ENCODE data around the gene POU3F2. TPM values are rescaled to one million over a fixed set of nuclear protein-coding genes. Genes with fewer than 3 reads are reported as not detected.
A peak's percentile ranks its signal among the peaks of the same experiment; 100 is the strongest.

Gene POU3F2
- not detected for total RNA-seq

- DNase-seq: peak; percentile 69
- H3K27ac Mint-ChIP-seq: peak within 1 kb of the TSS; percentile 40
- peak within 1 kb of the TSS; percentile 73 for H3K4me3 Mint-ChIP-seq
- ChIA-PET CTCF (no interaction called here), POLR2A (interaction anchor here (1.0 kb wide), 1 partner anchor 11 kb away, joined by 4 read pairs; no protein-coding TSS in a partner anchor)
- peaks cover 39% of the 10 kb centered on the region for H3K4me1 Mint-ChIP-seq
- peaks cover 9% of the 10 kb centered on the region for H3K36me3 Mint-ChIP-seq (ENCODE audit: low read depth)
- H3K9me3 Mint-ChIP-seq: no peaks in the 10 kb centered on the region
- peaks cover 82% of the 10 kb centered on the region for H3K27me3 Mint-ChIP-seq
Measured at GRCh38 chr6:98834060-98835031, at the start of gene POU3F2. POU3F2 (plus strand) TSS chr6:98834574; CDS start chr6:98834874, 300 bp downstream.

- CTCF ChIA-PET: no interaction called here
- Mint-ChIP-seq H3K27ac (no peak overlapping the region), H3K4me3 (no peak overlapping the region), H3K27me3 (peaks cover 23% of the 10 kb centered on the region), H3K36me3 (ENCODE audit: low read depth) (no peaks in the 10 kb centered on the region), H3K9me3 (no peaks in the 10 kb centered on the region), H3K4me1 (no peaks in the 10 kb centered on the region)
- POLR2A ChIA-PET: no interaction called here
- no peak for DNase-seq
Measured at GRCh38 chr6:98787435-98787834, 46.9 kb upstream of the POU3F2 start.

GRCh38 chr6:98787961-98788360, 46.4 kb upstream of the POU3F2 start:
- Mint-ChIP-seq H3K9me3 (no peaks in the 10 kb centered on the region), H3K27me3 (peaks cover 18% of the 10 kb centered on the region), H3K27ac (no peak overlapping the region), H3K4me3 (no peak overlapping the region), H3K36me3 (ENCODE audit: low read depth) (no peaks in the 10 kb centered on the region), H3K4me1 (no peaks in the 10 kb centered on the region)
- POLR2A ChIA-PET: no interaction called here
- CTCF ChIA-PET: no interaction called here
- DNase-seq: no peak

- H3K4me1 Mint-ChIP-seq: no peaks in the 10 kb centered on the region
- peaks cover 12% of the 10 kb centered on the region for H3K27me3 Mint-ChIP-seq
- no peaks in the 10 kb centered on the region for H3K36me3 Mint-ChIP-seq (ENCODE audit: low read depth)
- ChIA-PET CTCF (no interaction called here), POLR2A (no interaction called here)
- no peak overlapping the region for H3K4me3 Mint-ChIP-seq
- H3K27ac Mint-ChIP-seq: no peak overlapping the region
- H3K9me3 Mint-ChIP-seq: no peaks in the 10 kb centered on the region
- DNase-seq: no peak
Measured at GRCh38 chr6:98794307-98794842, 40.0 kb upstream of the POU3F2 start.

- Mint-ChIP-seq H3K9me3 (no peaks in the 10 kb centered on the region), H3K36me3 (ENCODE audit: low read depth) (no peaks in the 10 kb centered on the region), H3K4me1 (no peaks in the 10 kb centered on the region), H3K27ac (no peak overlapping the region), H3K4me3 (no peak overlapping the region), H3K27me3 (peaks cover 10% of the 10 kb centered on the region)
- ChIA-PET POLR2A (no interaction called here), CTCF (no interaction called here)
- DNase-seq: no peak
Measured at GRCh38 chr6:98797217-98797994, 37.0 kb upstream of the POU3F2 start.

- CTCF ChIA-PET: no interaction called here
- no peaks in the 10 kb centered on the region for H3K4me1 Mint-ChIP-seq
Measured at GRCh38 chr6:98800866-98801265, 33.5 kb upstream of the POU3F2 start.

GRCh38 chr6:98808541-98809210, 25.7 kb upstream of the POU3F2 start:
- Mint-ChIP-seq H3K4me3 (no peak overlapping the region), H3K9me3 (no peaks in the 10 kb centered on the region), H3K4me1 (no peaks in the 10 kb centered on the region), H3K27ac (no peak overlapping the region), H3K27me3 (peaks cover 13% of the 10 kb centered on the region), H3K36me3 (ENCODE audit: low read depth) (no peaks in the 10 kb centered on the region)
- POLR2A ChIA-PET: no interaction called here
- CTCF ChIA-PET: no interaction called here
- DNase-seq: no peak

More at GRCh38 chr6:98800866-98801265, 33.5 kb upstream of the POU3F2 start:
- H3K27ac Mint-ChIP-seq: no peak overlapping the region
- H3K36me3 Mint-ChIP-seq (ENCODE audit: low read depth): no peaks in the 10 kb centered on the region
- DNase-seq: no peak
- POLR2A ChIA-PET: no interaction called here
- H3K9me3 Mint-ChIP-seq: no peaks in the 10 kb centered on the region
- no peak overlapping the region for H3K4me3 Mint-ChIP-seq
- peaks cover 10% of the 10 kb centered on the region for H3K27me3 Mint-ChIP-seq

- no peak overlapping the region for H3K4me3 Mint-ChIP-seq
- H3K4me1 Mint-ChIP-seq: no peaks in the 10 kb centered on the region
- POLR2A ChIA-PET: no interaction called here
- CTCF ChIA-PET: no interaction called here
- no peak for DNase-seq
- H3K36me3 Mint-ChIP-seq (ENCODE audit: low read depth): no peaks in the 10 kb centered on the region
- H3K27me3 Mint-ChIP-seq: peaks cover 9% of the 10 kb centered on the region
- no peaks in the 10 kb centered on the region for H3K9me3 Mint-ChIP-seq
- no peak overlapping the region for H3K27ac Mint-ChIP-seq
Measured at GRCh38 chr6:98812220-98812619, 22.2 kb upstream of the POU3F2 start.

- POLR2A ChIA-PET: no interaction called here
- no peak overlapping the region for H3K4me3 Mint-ChIP-seq
Measured at GRCh38 chr6:98816799-98817198, 17.6 kb upstream of the POU3F2 start.

GRCh38 chr6:98821756-98822405, 12.5 kb upstream of the POU3F2 start:
- Mint-ChIP-seq H3K27me3 (peaks cover 64% of the 10 kb centered on the region), H3K4me1 (peaks cover 14% of the 10 kb centered on the region), H3K27ac (no peak overlapping the region), H3K9me3 (no peaks in the 10 kb centered on the region), H3K36me3 (ENCODE audit: low read depth) (peaks cover 4% of the 10 kb centered on the region), H3K4me3 (no peak overlapping the region)
- DNase-seq: no peak
- ChIA-PET CTCF (no interaction called here), POLR2A (no interaction called here)

More at GRCh38 chr6:98816799-98817198, 17.6 kb upstream of the POU3F2 start:
- Mint-ChIP-seq H3K36me3 (ENCODE audit: low read depth) (no peaks in the 10 kb centered on the region), H3K4me1 (no peaks in the 10 kb centered on the region), H3K27me3 (peaks cover 26% of the 10 kb centered on the region), H3K27ac (no peak overlapping the region), H3K9me3 (no peaks in the 10 kb centered on the region)
- CTCF ChIA-PET: no interaction called here
- DNase-seq: no peak

- CTCF ChIA-PET: no interaction called here
- H3K27ac Mint-ChIP-seq: peak overlapping the region; percentile 9
Measured at GRCh38 chr6:98823428-98824161, 10.8 kb upstream of the POU3F2 start.

More at GRCh38 chr6:98823428-98824161, 10.8 kb upstream of the POU3F2 start:
- POLR2A ChIA-PET: no interaction called here
- peaks cover 75% of the 10 kb centered on the region for H3K27me3 Mint-ChIP-seq
- peaks cover 4% of the 10 kb centered on the region for H3K36me3 Mint-ChIP-seq (ENCODE audit: low read depth)
- H3K4me1 Mint-ChIP-seq: peaks cover 15% of the 10 kb centered on the region
- H3K9me3 Mint-ChIP-seq: no peaks in the 10 kb centered on the region
- no peak for DNase-seq
- peak overlapping the region; percentile 38 for H3K4me3 Mint-ChIP-seq
